A673 (cell line): ENCODE results near the gene WSCD2. TPM values are rescaled to one million over a fixed set of nuclear protein-coding genes. Genes with fewer than 3 reads are reported as not detected.

Experiments
- BruUV-seq: library from RNA; stranded (reverse); fragments of 400-500 nt; replicated peaks from 2 replicates; lab custom pipeline; 2021; lab: Mats Ljungman, UMichigan
- CTCF ChIA-PET: fragments of 300-600 bp; sonication (Branson Sonifier 250); formaldehyde crosslinking; loops from one replicate; lab custom pipeline; 2022; ENCODE audit warnings: antibody characterized with exemption; lab: Charles Lee
- POLR2A ChIA-PET: fragments of 300-600 bp; sonication (Branson Sonifier 250); formaldehyde crosslinking; loops from one replicate; lab custom pipeline; 2022; ENCODE audit warnings: antibody characterized with exemption; ENCODE audit not compliant: low non-redundant PET; lab: Charles Lee
- DNase-seq: peaks from one replicate; pipeline ENCODE4 v3.0.0-alpha.2; 2015; ENCODE audit warnings: low spot score
- H3K27ac ChIP-seq: fragments of 200-600 bp; sonication (generic); 2 replicates; pipeline ENCODE4 v1.5.1; 2016; ENCODE audit warnings: mixed run types, low read depth, mild to moderate bottlenecking, mixed read lengths, antibody characterized with exemption, low read length; ENCODE audit not compliant: poor library complexity, severe bottlenecking
- H3K27me3 ChIP-seq: fragments of 200-600 bp; sonication (generic); replicated peaks from 2 replicates; pipeline ENCODE4 v1.6.1; 2017; ENCODE audit warnings: mixed run types, low read depth, mild to moderate bottlenecking, mixed read lengths, antibody characterized with exemption, low read length; ENCODE audit not compliant: insufficient read depth, poor library complexity
- H3K36me3 ChIP-seq: fragments of 200-600 bp; sonication (generic); 2 replicates; pipeline ENCODE4 v1.6.1; 2016; ENCODE audit warnings: mixed run types, mild to moderate bottlenecking, mixed read lengths, antibody characterized with exemption, low read length; ENCODE audit not compliant: insufficient read depth, poor library complexity, severe bottlenecking
- H3K4me1 ChIP-seq: fragments of 200-600 bp; sonication (generic); 2 replicates; pipeline ENCODE4 v1.6.1; 2017; ENCODE audit warnings: mixed run types, mild to moderate bottlenecking, mixed read lengths, antibody characterized with exemption, low read length; ENCODE audit not compliant: insufficient read depth, poor library complexity, severe bottlenecking
- H3K4me3 ChIP-seq: fragments of 200-600 bp; sonication (generic); 2 replicates; pipeline ENCODE4 v1.5.1; 2016; ENCODE audit warnings: low read depth, mixed run types, mild to moderate bottlenecking, mixed read lengths, low read length; ENCODE audit not compliant: poor library complexity, severe bottlenecking
- H3K9me3 ChIP-seq: fragments of 200-600 bp; sonication (generic); 2 replicates; pipeline ENCODE4 v1.6.1; 2016; ENCODE audit warnings: mixed run types, low read depth, mild to moderate bottlenecking, mixed read lengths, antibody characterized with exemption, low read length; ENCODE audit not compliant: poor library complexity, severe bottlenecking
- EZH2 ChIP-seq: fragments of 200-600 bp; sonication (generic); IDR thresholded peaks from 2 replicates; pipeline ENCODE4 v1.6.1; 2017; ENCODE audit warnings: borderline replicate concordance, low read depth, mild to moderate bottlenecking, mixed read lengths, antibody characterized with exemption, low read length; ENCODE audit not compliant: poor library complexity, severe bottlenecking
- intact Hi-C: fragments of 100-400 bp; cut with micrococcal nuclease; formaldehyde crosslinking; loops from one replicate; pipeline ENCODE4 v1.10.0; 2022; ENCODE audit not compliant: unreplicated experiment
- total RNA-seq: library from RNA; stranded (reverse); gene quantifications from 2 replicates; pipeline ENCODE4 v1.2.3, GENCODE V29; 2021
- TF ChIP-seq, protein P1 (sequence below): fragments of 300-800, 200-600 bp; sonication (generic); conservative IDR thresholded peaks from 2 replicates; pipeline ENCODE4 v1.5.1; 2017; ENCODE audit warnings: low read depth, mild to moderate bottlenecking, antibody characterized with exemption, low read length, moderate library complexity, mixed read lengths

Gene WSCD2
- total RNA-seq, 1 experiment from 2014 or later, result not detected

GRCh38 chr12:108175310-108175709, 46.2 kb downstream of the WSCD2 start:
- no peak overlapping the region for H3K27ac ChIP-seq
- peaks cover 14% of the 10 kb centered on the region for H3K27me3 ChIP-seq
- BruUV-seq, result no TSS peak
- H3K36me3 ChIP-seq, result no peaks in the 10 kb centered on the region
- H3K9me3 ChIP-seq, result no peaks in the 10 kb centered on the region
- ChIA-PET CTCF (no interaction called here), POLR2A (no interaction called here)
- no peak overlapping the region for H3K4me3 ChIP-seq
- intact Hi-C loops, result no loop called here
- TF ChIP-seq, protein P1, sequence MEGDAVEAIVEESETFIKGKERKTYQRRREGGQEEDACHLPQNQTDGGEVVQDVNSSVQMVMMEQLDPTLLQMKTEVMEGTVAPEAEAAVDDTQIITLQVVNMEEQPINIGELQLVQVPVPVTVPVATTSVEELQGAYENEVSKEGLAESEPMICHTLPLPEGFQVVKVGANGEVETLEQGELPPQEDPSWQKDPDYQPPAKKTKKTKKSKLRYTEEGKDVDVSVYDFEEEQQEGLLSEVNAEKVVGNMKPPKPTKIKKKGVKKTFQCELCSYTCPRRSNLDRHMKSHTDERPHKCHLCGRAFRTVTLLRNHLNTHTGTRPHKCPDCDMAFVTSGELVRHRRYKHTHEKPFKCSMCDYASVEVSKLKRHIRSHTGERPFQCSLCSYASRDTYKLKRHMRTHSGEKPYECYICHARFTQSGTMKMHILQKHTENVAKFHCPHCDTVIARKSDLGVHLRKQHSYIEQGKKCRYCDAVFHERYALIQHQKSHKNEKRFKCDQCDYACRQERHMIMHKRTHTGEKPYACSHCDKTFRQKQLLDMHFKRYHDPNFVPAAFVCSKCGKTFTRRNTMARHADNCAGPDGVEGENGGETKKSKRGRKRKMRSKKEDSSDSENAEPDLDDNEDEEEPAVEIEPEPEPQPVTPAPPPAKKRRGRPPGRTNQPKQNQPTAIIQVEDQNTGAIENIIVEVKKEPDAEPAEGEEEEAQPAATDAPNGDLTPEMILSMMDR, result 0 out of 2 replicates have a peak, but pooled peaks have one; percentile 10
- TF ChIP-seq EZH2, result no peak
- DNase-seq, result peak; percentile 49
- H3K4me1 ChIP-seq, result no peaks in the 10 kb centered on the region

DNA sequence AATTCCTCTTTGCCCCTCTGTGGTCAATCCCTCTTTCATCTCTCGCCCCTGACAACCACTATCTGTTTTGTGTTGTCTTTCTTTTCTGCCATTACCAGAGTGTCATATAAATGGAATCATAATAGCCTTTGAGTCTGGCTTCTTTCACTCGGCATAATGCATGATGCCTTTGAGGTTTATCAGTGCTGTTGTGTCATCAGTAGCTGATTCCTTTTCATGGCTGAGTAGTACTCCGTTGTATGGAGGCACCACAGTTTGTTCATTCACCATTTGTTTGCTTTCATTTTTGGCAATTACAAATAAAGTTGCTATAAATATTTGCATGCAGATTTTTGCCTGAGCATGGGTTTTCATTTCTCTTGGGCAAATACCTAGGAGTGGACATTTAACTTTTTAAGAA, 47.2 kb downstream of the WSCD2 start:
- CTCF ChIA-PET, result no interaction called here

DNA sequence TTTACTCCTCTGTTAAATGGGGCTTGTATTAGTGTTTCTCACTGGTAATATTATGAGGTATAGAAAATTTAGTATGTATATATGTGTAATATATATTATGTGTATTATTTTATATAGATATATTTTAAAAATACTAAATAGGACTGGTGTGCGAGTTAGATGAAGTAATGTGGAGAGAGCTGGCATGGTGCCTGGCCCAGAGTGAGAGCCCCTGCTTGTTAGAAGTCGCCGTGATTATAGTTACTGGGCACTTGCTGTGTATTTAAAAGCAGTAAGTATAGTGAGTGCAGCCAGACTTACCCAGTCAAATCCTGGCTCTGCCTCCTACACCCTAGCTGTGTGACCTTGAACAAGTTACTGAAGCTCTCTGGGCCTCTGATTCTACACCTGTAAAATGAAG, 48.0 kb downstream of the WSCD2 start:
- BruUV-seq, result no TSS peak
- DNase-seq, result no peak
- Histone ChIP-seq H3K4me3 (no peak overlapping the region), H3K27ac (no peak overlapping the region), H3K36me3 (no peaks in the 10 kb centered on the region), H3K4me1 (no peaks in the 10 kb centered on the region), H3K27me3 (peaks cover 16% of the 10 kb centered on the region), H3K9me3 (no peaks in the 10 kb centered on the region)
- CTCF ChIA-PET, result no interaction called here
- POLR2A ChIA-PET, result no interaction called here
- intact Hi-C loops, result no loop called here
- no peak for TF ChIP-seq EZH2
- TF ChIP-seq, protein P1, result no peak

More for the DNA sequence above, 47.2 kb downstream of the WSCD2 start:
- H3K9me3 ChIP-seq, result no peaks in the 10 kb centered on the region
- intact Hi-C loops, result no loop called here
- DNase-seq, result no peak
- TF ChIP-seq, protein P1, result no peak
- no peak for TF ChIP-seq EZH2
- no peak overlapping the region for H3K4me3 ChIP-seq
- no peak overlapping the region for H3K27ac ChIP-seq
- H3K27me3 ChIP-seq, result peaks cover 11% of the 10 kb centered on the region
- POLR2A ChIA-PET, result no interaction called here
- BruUV-seq, result no TSS peak
- no peaks in the 10 kb centered on the region for H3K4me1 ChIP-seq
- no peaks in the 10 kb centered on the region for H3K36me3 ChIP-seq
